Femur (tissue), 1 donor: ENCODE data around the gene EID2B.
A peak's percentile ranks its signal among the peaks of the same experiment; 100 is the strongest.

Experiments used
- DNase-seq: peaks from one replicate; pipeline ENCODE4 v3.0.0-alpha.2; 2017

The EID2B gene

DNA sequence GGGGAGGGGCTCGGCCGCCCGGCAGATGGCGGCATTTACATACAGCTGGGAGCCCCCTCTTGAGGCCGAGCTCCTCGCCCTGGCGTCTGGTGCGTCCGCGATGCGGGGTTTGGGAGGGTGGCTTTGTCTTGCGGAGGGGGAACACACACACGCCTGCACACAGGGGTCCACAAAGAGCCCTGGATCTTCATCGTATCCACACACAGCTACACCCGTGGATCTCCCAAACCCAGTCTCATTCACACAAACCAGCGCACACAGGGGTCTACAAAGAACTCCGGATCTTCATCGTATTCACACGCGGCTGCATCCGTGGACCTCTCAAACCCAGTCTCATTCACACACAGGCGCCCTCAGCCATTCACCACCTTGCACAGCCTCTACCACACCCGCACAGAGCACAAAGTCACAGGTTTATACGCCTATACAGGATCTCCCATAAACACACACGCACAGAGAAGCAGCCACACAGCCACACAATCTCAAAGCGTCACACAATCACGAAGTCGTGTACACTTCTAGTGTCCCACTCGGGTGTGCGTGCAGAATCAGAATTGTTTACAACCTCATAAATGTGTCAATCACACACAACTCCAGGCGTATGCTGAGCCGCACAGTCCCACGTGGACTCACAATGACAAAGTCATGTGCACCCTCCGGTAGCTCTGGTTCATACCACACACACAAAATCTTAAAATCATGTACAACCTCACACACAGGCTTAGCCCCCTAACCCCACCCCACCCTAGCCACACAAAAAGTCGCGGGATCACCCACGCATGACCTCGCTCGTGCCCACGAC is 34.5 kb downstream of the EID2B start:
- peak; percentile 60 for DNase-seq

DNA sequence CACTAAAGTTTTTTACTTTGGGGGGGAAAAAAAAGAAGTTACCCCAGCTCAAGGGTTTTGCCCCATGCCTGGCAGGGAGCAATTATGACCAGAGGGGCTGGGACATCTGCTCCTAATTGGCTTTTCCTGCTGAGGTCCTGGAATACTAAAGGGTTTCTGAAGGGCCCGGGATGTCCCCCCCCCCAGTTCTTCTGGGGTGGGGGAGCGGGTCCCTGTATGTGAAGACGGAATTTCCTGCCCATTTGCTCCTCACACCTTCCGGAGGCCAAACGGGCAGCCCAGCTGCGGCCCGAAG is 35.0 kb downstream of the EID2B start:
- DNase-seq = no peak

DNA sequence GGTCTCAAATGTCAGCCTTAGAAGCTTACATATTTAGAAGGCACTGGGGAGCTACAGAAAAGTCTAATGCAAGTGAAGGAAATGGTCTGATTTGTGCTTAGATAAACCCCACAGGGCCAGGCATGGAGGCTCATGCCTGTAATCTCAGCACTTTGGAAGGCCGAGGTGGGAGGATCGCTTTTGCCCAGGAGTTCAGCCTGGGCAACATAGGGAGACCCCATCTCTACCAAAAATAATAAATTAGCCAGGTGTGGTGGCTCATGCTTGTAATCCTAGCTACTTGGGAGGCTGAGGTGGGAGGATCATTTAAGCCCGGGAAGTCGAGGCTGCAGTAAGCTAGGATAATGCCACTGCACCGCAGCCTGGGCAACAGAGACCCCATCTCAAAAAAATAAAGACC is 36.6 kb downstream of the EID2B start:
- no peak for DNase-seq

DNA sequence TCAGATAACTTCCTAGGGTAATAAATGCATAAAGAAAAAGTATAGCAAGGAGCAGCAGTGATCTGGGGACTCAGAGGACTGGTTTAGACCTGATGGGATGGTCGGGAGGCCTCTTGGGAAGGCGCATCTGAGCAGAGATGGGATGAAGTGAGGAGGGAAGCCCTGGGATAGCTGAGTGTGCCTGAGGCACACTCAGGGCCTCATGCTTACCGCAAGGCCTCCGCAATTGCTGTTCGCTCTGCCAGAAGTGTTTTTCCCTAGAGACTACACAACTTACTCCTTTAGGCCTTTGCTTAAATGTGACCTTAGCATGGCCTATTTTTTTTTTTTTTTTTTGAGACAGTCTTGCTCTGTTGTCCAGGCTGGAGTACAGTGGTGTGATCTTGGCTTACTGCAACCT is 38.0 kb downstream of the EID2B start:
- no peak for DNase-seq

DNA sequence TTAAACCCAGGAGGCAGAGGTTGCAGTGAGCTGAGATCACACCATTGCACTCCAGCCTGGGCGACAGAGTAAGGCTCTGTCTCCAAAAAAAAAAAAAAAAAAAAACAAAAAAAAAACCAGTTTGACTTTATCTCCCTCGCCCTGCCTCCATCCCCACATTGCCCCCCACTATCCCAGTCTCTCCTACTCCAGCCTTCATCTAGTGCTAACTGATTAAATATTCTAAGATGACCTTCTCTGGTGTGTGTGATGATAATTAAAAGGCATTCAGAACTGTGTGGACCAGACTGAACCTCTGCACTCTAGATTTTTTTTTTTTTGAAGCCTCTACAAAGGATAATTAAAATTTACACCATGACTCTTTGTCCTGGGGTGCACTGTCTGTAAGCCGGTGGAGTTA is 39.9 kb downstream of the EID2B start:
- DNase-seq = no peak

DNA sequence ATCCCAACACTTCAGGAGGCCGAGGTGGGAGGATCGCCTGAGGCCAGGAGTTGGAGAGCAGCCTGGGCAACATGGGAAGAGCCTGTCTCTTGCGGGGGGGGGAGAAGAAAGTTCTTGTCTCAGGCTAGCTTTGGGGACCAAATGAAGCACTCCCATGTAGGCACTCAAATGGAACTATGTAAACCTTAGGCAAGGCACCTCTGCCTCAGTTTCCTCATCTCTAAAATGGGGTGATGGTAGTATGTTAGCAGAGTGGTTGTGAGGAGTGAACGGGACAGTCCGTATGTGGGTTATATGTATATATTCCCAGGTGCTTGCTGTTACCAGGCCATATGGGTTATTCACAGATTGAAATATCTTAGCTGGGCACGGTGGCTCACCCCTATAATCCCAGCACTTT is 40.4 kb downstream of the EID2B start:
- no peak for DNase-seq

DNA sequence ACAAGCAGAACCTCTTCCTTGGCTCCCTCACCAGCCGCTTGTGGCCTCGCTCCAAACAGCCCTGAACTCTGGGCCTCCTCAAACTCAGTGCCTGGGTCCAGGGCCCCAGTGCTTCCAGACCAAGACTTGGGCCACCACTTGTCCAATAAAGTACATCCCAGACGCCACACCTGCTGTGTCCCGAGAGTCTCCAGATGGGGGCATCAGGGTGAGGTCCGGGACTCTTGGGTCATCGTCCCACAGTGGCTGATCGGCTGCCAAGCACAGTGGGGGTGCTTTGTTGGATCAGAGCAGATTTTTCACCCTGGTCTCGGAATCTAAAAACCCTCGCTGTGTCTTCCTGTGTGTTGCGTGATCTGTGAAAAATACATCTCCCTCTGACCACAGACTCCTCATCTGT is 42.9 kb downstream of the EID2B start:
- DNase-seq = no peak

DNA sequence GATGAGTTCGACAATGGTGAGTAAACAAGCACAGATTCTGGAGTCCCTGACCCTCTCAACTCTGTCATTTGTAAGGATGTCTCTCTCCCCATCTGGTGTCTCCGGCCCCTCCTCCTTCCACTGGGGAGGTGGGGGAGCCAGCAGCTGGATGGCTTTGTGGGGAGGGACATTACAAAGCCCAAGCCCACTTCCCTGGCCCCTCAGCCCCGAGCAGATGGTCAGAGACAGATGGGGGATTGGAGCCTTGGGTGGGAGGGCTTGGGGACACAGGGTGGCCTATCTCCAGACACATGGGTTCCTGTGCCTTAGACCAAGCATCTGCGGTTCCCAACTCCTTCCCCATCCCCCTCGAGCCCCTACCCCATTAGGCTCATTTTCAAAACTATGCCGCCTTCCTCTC is 49.5 kb downstream of the EID2B start:
- DNase-seq = no peak

DNA sequence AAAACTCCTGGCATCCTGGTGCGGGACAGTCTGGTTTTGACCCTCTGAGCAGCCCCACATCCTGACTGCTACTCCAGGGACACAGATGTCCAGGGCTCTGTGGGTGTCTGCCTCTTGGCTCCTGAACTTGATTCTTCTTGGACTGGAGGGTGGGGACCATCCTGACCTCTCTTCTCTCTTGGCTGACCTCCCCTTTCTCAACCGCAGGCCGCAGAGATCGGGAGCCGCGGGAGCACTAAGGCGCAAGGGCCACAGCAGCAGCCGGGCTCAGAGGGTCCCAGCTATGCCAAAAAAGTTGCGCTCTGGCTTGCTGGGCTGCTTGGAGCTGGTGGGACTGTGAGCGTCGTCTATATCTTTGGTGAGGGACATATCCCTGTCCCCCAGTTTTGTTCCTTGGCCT is 51.0 kb downstream of the EID2B start:
- no peak for DNase-seq

DNA sequence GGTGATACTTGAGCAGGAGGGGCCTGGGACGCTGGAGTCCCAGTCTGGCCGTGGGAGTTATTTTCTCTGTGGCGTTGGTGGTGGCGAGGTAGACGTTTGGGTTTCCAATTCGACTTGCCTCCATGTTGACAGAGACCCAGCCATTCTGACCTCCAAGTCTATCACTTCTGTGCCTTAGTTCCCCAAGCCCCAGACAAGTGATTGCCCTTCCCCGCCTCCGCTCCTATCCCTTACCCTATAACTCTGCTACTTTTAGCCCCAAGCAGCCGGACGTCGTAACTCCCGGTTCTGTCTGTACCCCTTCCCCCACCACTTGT is 51.5 kb downstream of the EID2B start:
- DNase-seq = no peak
